ENCODE results near the gene HARS1. TPM values are rescaled to one million over a fixed set of nuclear protein-coding genes. Genes with fewer than 3 reads are reported as not detected.
A peak's percentile ranks its signal among the peaks of the same experiment; 100 is the strongest.

HARS1 gene
- total and polyA plus RNA-seq, 10 of the 15 experiments (the other 5 are each of a cell fraction or from before 2014, with no cell fraction given), result 12.0 to 93.8 (median 76.9) TPM

DNA sequence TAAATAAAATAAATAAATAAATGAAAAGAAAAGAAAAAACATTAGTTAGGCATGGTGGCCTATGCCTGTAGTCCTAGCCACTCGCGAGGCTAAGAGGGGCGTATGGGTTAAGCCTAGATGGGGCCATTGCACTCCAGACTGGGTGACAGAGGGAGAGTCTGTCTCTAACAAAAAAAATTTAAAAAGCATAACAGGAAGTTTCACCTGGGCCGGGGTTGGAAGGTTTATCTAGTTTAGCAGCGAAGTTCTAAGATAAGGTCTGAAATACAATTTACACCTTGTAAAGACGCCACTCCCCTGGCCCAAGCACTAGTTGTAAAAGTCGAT, 27.1 kb upstream of the HARS1 start:
- Histone ChIP-seq H3K79me2 (ENCODE audit: control insufficient read depth, insufficient read depth, low read length) (no peaks in the 10 kb centered on the region), H3K4me2 (ENCODE audit: control insufficient read depth, insufficient read depth) (no peak overlapping the region), H3K9ac (ENCODE audit: control insufficient read depth, insufficient read depth, low read length) (no peak overlapping the region), H3K4me1 (ENCODE audit: control insufficient read depth, insufficient read depth, low read length) (no peaks in the 10 kb centered on the region), H3K27ac (ENCODE audit: control insufficient read depth, insufficient read depth) (no peak overlapping the region), H3K36me3 (ENCODE audit: control insufficient read depth in 2 of 2, insufficient read depth in 2 of 2, low read length in 1 of 2) (no peaks in the 10 kb centered on the region), H3K9me3 (replicated peaks; ENCODE audit: control insufficient read depth, insufficient read depth, low read length) (no peaks in the 10 kb centered on the region), H3K4me3 (no peak overlapping the region), H4K20me1 (ENCODE audit: control insufficient read depth, insufficient read depth) (no peaks in the 10 kb centered on the region), H3K27me3 (replicated peaks in 1 of 2; ENCODE audit: control insufficient read depth in 2 of 2, insufficient read depth in 2 of 2, low read length in 1 of 2) (no peaks in the 10 kb centered on the region), H2AFZ (ENCODE audit: control insufficient read depth, low read depth, low read length) (peak overlapping the region; percentile 31; the same call in 1 of the 2 replicates)
- WGBS (ENCODE audit: insufficient coverage, insufficient replicate concordance, low lambda C conversion rate, missing lambda C conversion rate), result 85% methylated on average over 7 of the region's 7 CpGs
- peak; percentile 11; the same call in 2 of the 3 replicates for ATAC-seq
- CTCF ChIA-PET, result interaction anchor here (0.8 to 4.9 kb wide), 15 partner anchors 8 to 478 kb away, joined by 3 to 52 read pairs (median 5); partner anchors contain the start of genes HARS1 and HARS2
- SMC1A ChIA-PET (ENCODE audit: uncharacterized antibody, unreplicated experiment), result interaction anchor here (0.8 to 3.1 kb wide), 7 partner anchors 84 to 373 kb away, joined by 3 to 21 read pairs (median 4); partner anchors contain the start of gene EIF4EBP3
- intact Hi-C loops (cut with micrococcal nuclease; ENCODE audit: unreplicated experiment), result loop anchor here (2.0 to 10.0 kb wide), 2 partner anchors 53 to 897 kb away; partner anchors contain the start of genes DIAPH1 and WDR55
- in situ Hi-C loops (cut with MboI), result loop anchor here (5.0 kb wide), 2 partner anchors 356 to 476 kb away; partner anchors contain the start of gene SLC4A9
- FAIRE-seq, result no peak
- DNase-seq (ENCODE audit: low read depth, low spot score), result no peak
- POLR2A ChIA-PET, result interaction anchor here (0.6 to 1.0 kb wide), 3 partner anchors 8 to 474 kb away, joined by 3 read pairs; no protein-coding TSS in a partner anchor
- RAD21 ChIA-PET (ENCODE audit: unreplicated experiment), result interaction anchor here (0.7 to 5.1 kb wide), 12 partner anchors 7 to 602 kb away, joined by 3 to 34 read pairs (median 5); partner anchors contain the start of genes HARS1, HARS2, IK and NDUFA2
- BruUV-seq (replicated peaks), result no TSS peak
- no peak for TF ChIP-seq NR2C1 (IDR thresholded peaks at IDR 0.05)
- no peak for TF ChIP-seq IRF4 (IDR thresholded peaks at IDR 0.05; ENCODE audit: low read depth, low read length)
- TF ChIP-seq, protein P1, sequence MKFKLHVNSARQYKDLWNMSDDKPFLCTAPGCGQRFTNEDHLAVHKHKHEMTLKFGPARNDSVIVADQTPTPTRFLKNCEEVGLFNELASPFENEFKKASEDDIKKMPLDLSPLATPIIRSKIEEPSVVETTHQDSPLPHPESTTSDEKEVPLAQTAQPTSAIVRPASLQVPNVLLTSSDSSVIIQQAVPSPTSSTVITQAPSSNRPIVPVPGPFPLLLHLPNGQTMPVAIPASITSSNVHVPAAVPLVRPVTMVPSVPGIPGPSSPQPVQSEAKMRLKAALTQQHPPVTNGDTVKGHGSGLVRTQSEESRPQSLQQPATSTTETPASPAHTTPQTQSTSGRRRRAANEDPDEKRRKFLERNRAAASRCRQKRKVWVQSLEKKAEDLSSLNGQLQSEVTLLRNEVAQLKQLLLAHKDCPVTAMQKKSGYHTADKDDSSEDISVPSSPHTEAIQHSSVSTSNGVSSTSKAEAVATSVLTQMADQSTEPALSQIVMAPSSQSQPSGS (IDR thresholded peaks at IDR 0.05; ENCODE audit: low read length), result no peak
- TF ChIP-seq SKIL (IDR thresholded peaks at IDR 0.05; ENCODE audit: low read depth, poor library complexity, severe bottlenecking), result no peak
- no peak for TF ChIP-seq USF1 (IDR thresholded peaks at IDR 0.05; ENCODE audit: borderline replicate concordance, extremely low read length, insufficient read depth, low read depth, low read length)
- no peak for TF ChIP-seq SIX5 (IDR thresholded peaks at IDR 0.05; ENCODE audit: low read depth, low read length, severe bottlenecking)
- no peak for TF ChIP-seq NFIC (IDR thresholded peaks at IDR 0.05; ENCODE audit: low read depth, low read length)
- no peak for TF ChIP-seq KAT2A (conservative IDR thresholded peaks at IDR 0.05; ENCODE audit: control insufficient read depth, low read depth, low read length)
- TF ChIP-seq CREB1 (IDR thresholded peaks at IDR 0.05; ENCODE audit: low read depth), result no peak
- TF ChIP-seq LARP7 (IDR thresholded peaks at IDR 0.05), result no peak
- no peak for TF ChIP-seq TCF7 (IDR thresholded peaks at IDR 0.05; ENCODE audit: borderline replicate concordance)
- TF ChIP-seq ZNF207 (IDR thresholded peaks at IDR 0.05; ENCODE audit: borderline replicate concordance), result no peak
- TF ChIP-seq GATAD2B (conservative IDR thresholded peaks at IDR 0.05; ENCODE audit: low read depth), result no peak
- TF ChIP-seq, protein P2, sequence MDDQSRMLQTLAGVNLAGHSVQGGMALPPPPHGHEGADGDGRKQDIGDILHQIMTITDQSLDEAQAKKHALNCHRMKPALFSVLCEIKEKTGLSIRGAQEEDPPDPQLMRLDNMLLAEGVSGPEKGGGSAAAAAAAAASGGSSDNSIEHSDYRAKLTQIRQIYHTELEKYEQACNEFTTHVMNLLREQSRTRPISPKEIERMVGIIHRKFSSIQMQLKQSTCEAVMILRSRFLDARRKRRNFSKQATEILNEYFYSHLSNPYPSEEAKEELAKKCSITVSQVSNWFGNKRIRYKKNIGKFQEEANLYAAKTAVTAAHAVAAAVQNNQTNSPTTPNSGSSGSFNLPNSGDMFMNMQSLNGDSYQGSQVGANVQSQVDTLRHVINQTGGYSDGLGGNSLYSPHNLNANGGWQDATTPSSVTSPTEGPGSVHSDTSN (IDR thresholded peaks at IDR 0.05; ENCODE audit: insufficient replicate concordance, low read depth, low read length), result no peak
- TF ChIP-seq CBX5 (IDR thresholded peaks at IDR 0.05; ENCODE audit: low read depth), result no peak

All from GM12878 (cell line).